Measurements from ENCODE around the gene PHRF1. TPM values are rescaled to one million over a fixed set of nuclear protein-coding genes. Genes with fewer than 3 reads are reported as not detected.

PHRF1 gene
- total RNA-seq, 1 experiment from 2014 or later: 42.3 TPM

DNA sequence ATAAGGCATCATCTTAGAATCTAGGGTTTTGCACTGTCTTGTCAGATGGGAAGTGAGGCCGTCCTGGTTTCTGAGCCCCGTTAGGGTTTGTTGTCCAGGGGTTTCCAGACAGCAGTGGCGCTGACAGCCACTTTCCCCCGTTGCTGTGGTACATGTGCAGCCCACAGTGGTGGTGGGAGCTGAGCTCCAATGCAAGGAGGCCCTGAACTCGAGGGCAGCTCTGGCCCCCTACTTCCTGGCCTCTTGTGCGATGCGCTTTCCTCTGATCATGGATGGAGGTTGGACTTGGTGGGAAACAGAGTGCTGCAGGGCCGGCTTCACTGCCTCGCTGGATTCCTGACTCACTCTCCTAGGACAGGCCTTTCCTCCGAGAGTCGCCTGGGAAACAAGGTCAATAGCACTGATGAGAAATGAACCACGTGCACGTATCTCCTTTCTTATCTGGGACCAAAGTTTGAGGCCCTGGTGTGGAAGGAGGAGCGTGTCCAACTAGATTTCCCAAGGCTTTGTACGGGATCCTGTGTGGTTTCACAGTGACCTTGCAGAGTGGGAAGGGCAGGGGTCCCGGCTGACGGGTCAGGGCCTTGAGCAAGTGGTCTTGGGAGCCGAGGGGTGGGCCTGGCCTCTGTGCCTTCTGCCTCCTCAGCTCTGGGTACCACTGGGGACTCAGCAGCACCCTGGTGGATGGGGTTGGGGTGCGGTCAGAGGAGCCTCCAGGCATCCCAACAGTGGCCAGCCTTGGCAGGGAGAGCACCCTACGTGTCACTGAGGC lies 3.7 kb downstream of the PHRF1 start:
- CTCF ChIA-PET: no interaction called here
- BruUV-seq (replicated peaks): no TSS peak
- no peaks in the 10 kb centered on the region for H3K9me3 Mint-ChIP-seq (ENCODE audit: low read depth, unreplicated experiment)
- H3K4me1 Mint-ChIP-seq (ENCODE audit: low read depth, unreplicated experiment): peaks cover 26% of the 10 kb centered on the region
- TF ChIP-seq, protein P1, sequence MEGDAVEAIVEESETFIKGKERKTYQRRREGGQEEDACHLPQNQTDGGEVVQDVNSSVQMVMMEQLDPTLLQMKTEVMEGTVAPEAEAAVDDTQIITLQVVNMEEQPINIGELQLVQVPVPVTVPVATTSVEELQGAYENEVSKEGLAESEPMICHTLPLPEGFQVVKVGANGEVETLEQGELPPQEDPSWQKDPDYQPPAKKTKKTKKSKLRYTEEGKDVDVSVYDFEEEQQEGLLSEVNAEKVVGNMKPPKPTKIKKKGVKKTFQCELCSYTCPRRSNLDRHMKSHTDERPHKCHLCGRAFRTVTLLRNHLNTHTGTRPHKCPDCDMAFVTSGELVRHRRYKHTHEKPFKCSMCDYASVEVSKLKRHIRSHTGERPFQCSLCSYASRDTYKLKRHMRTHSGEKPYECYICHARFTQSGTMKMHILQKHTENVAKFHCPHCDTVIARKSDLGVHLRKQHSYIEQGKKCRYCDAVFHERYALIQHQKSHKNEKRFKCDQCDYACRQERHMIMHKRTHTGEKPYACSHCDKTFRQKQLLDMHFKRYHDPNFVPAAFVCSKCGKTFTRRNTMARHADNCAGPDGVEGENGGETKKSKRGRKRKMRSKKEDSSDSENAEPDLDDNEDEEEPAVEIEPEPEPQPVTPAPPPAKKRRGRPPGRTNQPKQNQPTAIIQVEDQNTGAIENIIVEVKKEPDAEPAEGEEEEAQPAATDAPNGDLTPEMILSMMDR (IDR thresholded peaks at IDR 0.05; ENCODE audit: unreplicated experiment): no peak
- peaks cover 51% of the 10 kb centered on the region for H3K36me3 Mint-ChIP-seq (ENCODE audit: insufficient read depth, unreplicated experiment)
- H3K4me3 Mint-ChIP-seq (ENCODE audit: low read depth, unreplicated experiment): no peak overlapping the region
- H3K27ac Mint-ChIP-seq (ENCODE audit: unreplicated experiment): no peak overlapping the region
- intact Hi-C loops (cut with micrococcal nuclease; ENCODE audit: unreplicated experiment): no loop called here
- peaks cover 4% of the 10 kb centered on the region for H3K27me3 Mint-ChIP-seq (ENCODE audit: unreplicated experiment)
- DNase-seq: no peak

DNA sequence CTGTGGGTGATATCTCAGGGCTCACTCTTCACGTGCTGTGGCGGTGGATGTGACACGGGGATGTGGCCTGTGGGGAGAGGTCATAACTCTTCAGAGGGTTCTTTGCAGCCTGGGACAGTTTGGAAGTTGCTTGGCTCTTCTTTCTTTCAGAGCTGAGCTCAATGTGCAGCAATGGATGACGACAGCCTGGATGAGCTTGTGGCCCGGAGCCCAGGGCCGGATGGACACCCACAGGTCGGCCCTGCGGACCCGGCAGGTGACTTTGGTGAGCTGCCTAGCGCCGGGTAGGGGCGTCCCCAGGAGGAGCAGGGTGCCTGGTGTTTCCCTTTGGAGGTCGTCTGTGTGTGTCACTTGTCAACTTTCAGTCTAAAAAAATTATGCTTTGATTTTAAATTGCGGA lies 5.1 kb downstream of the PHRF1 start:
- no TSS peak for BruUV-seq (replicated peaks)

DNA sequence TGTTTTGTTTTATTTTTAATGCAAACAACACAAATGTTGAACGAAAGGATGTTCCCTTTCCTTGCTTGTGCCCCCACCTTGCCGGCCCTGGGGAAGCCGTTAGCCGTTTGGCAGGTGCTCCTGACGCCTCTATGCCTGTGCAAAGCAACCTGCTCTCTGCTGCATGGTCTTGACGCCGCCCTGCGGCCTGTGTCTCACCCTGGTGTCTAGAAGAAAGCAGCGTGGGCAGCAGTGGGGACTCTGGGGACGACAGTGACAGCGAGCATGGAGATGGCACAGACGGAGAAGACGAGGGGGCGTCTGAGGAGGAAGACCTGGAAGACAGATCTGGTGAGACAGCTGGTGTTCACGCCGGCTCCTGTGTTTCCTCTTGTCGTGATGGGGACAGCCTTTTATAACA lies 5.5 kb downstream of the PHRF1 start:
- no peak overlapping the region for H3K27ac Mint-ChIP-seq (ENCODE audit: unreplicated experiment)
- H3K4me1 Mint-ChIP-seq (ENCODE audit: low read depth, unreplicated experiment): peaks cover 31% of the 10 kb centered on the region
- BruUV-seq (replicated peaks): no TSS peak
- CTCF ChIA-PET: interaction anchor here (0.6 kb wide), 1 partner anchor 158 kb away, joined by 3 read pairs; no protein-coding TSS in a partner anchor
- intact Hi-C loops (cut with micrococcal nuclease; ENCODE audit: unreplicated experiment): no loop called here
- no peaks in the 10 kb centered on the region for H3K9me3 Mint-ChIP-seq (ENCODE audit: low read depth, unreplicated experiment)
- H3K27me3 Mint-ChIP-seq (ENCODE audit: unreplicated experiment): no peaks in the 10 kb centered on the region
- TF ChIP-seq, protein P1 (IDR thresholded peaks at IDR 0.05; ENCODE audit: unreplicated experiment): no peak
- peaks cover 34% of the 10 kb centered on the region for H3K36me3 Mint-ChIP-seq (ENCODE audit: insufficient read depth, unreplicated experiment)
- H3K4me3 Mint-ChIP-seq (ENCODE audit: low read depth, unreplicated experiment): no peak overlapping the region
- no peak for DNase-seq

More for the DNA sequence above, 5.1 kb downstream of the PHRF1 start:
- CTCF ChIA-PET: interaction anchor here (0.6 to 0.7 kb wide), 2 partner anchors 21 to 158 kb away, joined by 3 read pairs; no protein-coding TSS in a partner anchor
- no peak overlapping the region for H3K27ac Mint-ChIP-seq (ENCODE audit: unreplicated experiment)
- H3K36me3 Mint-ChIP-seq (ENCODE audit: insufficient read depth, unreplicated experiment): peaks cover 38% of the 10 kb centered on the region
- no peak overlapping the region for H3K4me3 Mint-ChIP-seq (ENCODE audit: low read depth, unreplicated experiment)
- no peaks in the 10 kb centered on the region for H3K9me3 Mint-ChIP-seq (ENCODE audit: low read depth, unreplicated experiment)
- peaks cover 26% of the 10 kb centered on the region for H3K4me1 Mint-ChIP-seq (ENCODE audit: low read depth, unreplicated experiment)
- intact Hi-C loops (cut with micrococcal nuclease; ENCODE audit: unreplicated experiment): no loop called here
- no peak for DNase-seq
- TF ChIP-seq, protein P1 (IDR thresholded peaks at IDR 0.05; ENCODE audit: unreplicated experiment): no peak
- H3K27me3 Mint-ChIP-seq (ENCODE audit: unreplicated experiment): no peaks in the 10 kb centered on the region

DNA sequence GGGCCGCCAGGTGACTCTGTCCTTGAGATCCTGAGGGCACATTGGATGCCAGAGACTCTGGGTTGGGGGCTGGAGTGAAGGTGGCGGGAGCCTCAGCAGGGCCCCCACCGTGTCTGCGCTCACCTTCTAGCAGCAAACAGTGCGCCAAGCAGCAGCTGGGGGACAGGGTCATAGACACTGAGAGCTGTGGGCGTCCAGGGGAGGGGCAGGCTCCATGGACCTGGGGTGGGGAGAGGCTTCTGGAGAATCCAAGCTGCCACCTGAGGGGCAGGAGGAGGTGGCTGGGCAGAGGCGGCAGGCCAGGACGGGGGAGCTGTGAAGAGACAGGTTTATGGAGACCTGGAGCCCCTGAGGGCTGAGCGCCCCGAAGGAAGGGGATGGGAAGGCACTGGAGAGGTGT lies 8.0 kb downstream of the PHRF1 start:
- CTCF ChIA-PET: no interaction called here
- Mint-ChIP-seq H3K9me3 (ENCODE audit: low read depth, unreplicated experiment) (no peaks in the 10 kb centered on the region), H3K4me3 (ENCODE audit: low read depth, unreplicated experiment) (no peak overlapping the region), H3K27ac (ENCODE audit: unreplicated experiment) (no peak overlapping the region), H3K4me1 (ENCODE audit: low read depth, unreplicated experiment) (peaks cover 28% of the 10 kb centered on the region), H3K27me3 (ENCODE audit: unreplicated experiment) (no peaks in the 10 kb centered on the region), H3K36me3 (ENCODE audit: insufficient read depth, unreplicated experiment) (peaks cover 47% of the 10 kb centered on the region)
- BruUV-seq (replicated peaks): no TSS peak
- intact Hi-C loops (cut with micrococcal nuclease; ENCODE audit: unreplicated experiment): no loop called here
- TF ChIP-seq, protein P1 (IDR thresholded peaks at IDR 0.05; ENCODE audit: unreplicated experiment): no peak
- DNase-seq: no peak

Data from Calu3 (cell line).